Testis (tissue), 2 donors: ENCODE measurements around the gene HAPLN1.

Experiments used
- POLR2A ChIP-seq: fragments of 450-650 bp; IDR thresholded peaks from one replicate; pipeline ENCODE4 v1.6.1; 2017; ENCODE audit warnings: antibody characterized with exemption, mild to moderate bottlenecking, moderate library complexity
- TF ChIP-seq, protein P1 (sequence below), 3 experiments: fragments of 450-650 bp in 2 of 3; fragments of 200-600 bp in 1 of 3; sonication (generic) in 1 of 3; IDR thresholded peaks; one replicate each; pipeline ENCODE4 v1.5.1; 2016 to 2019; ENCODE audit warnings: antibody characterized with exemption in 3 of 3, mild to moderate bottlenecking in 2 of 3, moderate library complexity in 1 of 3

DNA sequence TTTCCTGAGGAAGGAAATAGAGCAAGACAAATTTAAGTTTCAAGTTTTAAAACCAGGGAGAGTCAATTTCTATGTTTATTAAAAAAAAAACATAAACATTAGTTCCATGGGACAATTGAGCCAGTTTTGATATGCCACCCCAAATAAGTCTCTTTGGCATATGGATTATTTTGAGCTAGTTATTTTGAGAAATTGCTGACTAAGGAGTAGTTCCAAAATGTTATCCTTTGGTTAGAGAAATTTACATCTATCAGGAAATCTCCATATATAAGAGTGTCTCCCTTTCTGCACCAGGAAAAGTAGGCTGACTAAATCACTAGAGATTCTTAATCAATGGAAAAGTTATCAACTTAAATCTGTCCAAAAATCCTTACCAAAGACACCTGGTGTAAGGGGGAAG is 105.8 kb downstream of the HAPLN1 start:
- no peak for TF ChIP-seq POLR2A
- TF ChIP-seq, protein P1, sequence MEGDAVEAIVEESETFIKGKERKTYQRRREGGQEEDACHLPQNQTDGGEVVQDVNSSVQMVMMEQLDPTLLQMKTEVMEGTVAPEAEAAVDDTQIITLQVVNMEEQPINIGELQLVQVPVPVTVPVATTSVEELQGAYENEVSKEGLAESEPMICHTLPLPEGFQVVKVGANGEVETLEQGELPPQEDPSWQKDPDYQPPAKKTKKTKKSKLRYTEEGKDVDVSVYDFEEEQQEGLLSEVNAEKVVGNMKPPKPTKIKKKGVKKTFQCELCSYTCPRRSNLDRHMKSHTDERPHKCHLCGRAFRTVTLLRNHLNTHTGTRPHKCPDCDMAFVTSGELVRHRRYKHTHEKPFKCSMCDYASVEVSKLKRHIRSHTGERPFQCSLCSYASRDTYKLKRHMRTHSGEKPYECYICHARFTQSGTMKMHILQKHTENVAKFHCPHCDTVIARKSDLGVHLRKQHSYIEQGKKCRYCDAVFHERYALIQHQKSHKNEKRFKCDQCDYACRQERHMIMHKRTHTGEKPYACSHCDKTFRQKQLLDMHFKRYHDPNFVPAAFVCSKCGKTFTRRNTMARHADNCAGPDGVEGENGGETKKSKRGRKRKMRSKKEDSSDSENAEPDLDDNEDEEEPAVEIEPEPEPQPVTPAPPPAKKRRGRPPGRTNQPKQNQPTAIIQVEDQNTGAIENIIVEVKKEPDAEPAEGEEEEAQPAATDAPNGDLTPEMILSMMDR (IDR thresholded peaks at IDR 0.05), result no peak
